GM18951 (cell line): Measurements from ENCODE around the gene SLC30A7.
"Not testable (repeated sequence)": the region's sequence is repeated elsewhere in the genome, so short reads cannot be mapped to it uniquely, and the experiment has no call there.

Experiments used
- POLR2A ChIP-seq: IDR thresholded peaks from 4 replicates; pipeline ENCODE4 v1.6.1; 2011; ENCODE audit warnings: mild to moderate bottlenecking; ENCODE audit not compliant: insufficient read length, insufficient read depth; ENCODE audit errors: extremely low read depth
- in situ Hi-C: fragments of 300-500 bp; cut with MboI; formaldehyde crosslinking; loops from one replicate; pipeline ENCODE4 v1.12.0; 2022; ENCODE audit warnings: low sequenced_read_pairs, mixed read lengths, inconsistent platforms; ENCODE audit not compliant: unreplicated experiment

The SLC30A7 gene

DNA sequence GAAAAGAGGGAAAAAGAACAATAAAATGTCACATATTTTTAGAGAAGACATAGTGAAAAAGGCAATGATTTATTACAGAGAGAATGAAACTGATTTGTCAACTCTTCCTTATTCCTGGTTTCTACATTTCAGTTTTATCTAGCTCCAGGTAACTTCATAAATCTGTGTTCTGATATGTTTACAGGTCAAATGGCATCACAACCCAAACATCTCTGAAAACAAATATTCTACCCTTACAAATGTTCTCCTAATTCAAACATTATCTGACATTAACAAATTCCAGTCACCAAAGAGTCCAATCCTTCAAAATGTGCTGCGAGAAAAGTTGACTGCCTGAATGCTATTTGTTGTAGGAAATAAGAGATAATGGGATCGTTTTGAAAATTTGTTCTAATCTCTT is 21.5 kb upstream of the SLC30A7 start:
- in situ Hi-C loops: no loop called here
- TF ChIP-seq POLR2A: no peak

DNA sequence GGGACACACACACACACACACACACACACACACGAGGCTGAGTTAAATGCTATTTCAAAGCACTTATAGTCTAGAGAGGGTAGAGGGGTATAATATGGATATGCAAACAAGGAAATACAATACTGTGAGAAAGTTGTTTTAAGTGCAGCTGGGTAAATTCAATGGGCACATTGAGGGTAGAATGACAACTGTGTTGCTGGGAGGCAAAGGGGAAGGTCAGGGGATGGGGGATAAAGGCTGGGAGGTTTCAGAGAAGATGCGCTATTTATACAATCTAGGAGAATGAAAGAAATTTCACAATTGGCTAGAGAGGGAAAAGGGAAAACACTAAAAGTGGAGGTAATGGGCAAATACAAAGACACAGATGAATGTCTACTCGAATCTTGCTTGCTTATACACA is 20.7 kb upstream of the SLC30A7 start:
- in situ Hi-C loops: no loop called here
- TF ChIP-seq POLR2A: no peak

- in situ Hi-C loops: no loop called here
- no peak for TF ChIP-seq POLR2A
These were observed 19.6 kb upstream of the SLC30A7 start for GRCh38 chr1:100876291-100876690.

DNA sequence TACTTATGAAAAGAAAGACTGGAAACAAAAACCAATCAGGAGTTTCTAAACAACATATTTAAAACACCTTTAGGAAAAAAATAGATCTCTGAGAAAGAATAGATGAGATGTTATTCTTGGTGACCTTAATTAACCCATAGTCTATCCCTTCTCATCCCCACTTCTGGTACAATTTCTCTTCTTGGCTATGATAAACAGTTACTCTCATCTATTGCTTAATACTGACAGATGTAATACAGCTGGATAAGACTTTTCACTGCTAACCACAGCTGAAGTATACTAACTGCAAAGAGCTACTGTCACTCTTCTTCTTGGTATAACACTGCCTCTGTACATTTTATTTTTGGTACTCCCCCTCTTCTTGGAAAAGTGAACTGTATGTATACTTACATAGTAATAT is 16.5 kb upstream of the SLC30A7 start:
- TF ChIP-seq POLR2A: no peak

GRCh38 chr1:100881687-100882086 is 14.2 kb upstream of the SLC30A7 start:
- in situ Hi-C loops: no loop called here

More for the DNA sequence above, 16.5 kb upstream of the SLC30A7 start:
- in situ Hi-C loops: no loop called here

GRCh38 chr1:100882698-100883097 is 13.2 kb upstream of the SLC30A7 start:
- in situ Hi-C loops: no loop called here

More at GRCh38 chr1:100881687-100882086, 14.2 kb upstream of the SLC30A7 start:
- TF ChIP-seq POLR2A: no peak

GRCh38 chr1:100883963-100884362 is 11.9 kb upstream of the SLC30A7 start:
- in situ Hi-C loops: no loop called here
- TF ChIP-seq POLR2A: no peak

More at GRCh38 chr1:100882698-100883097, 13.2 kb upstream of the SLC30A7 start:
- TF ChIP-seq POLR2A: no peak

- in situ Hi-C loops: not testable (repeated sequence)
These were observed 6.9 kb upstream of the SLC30A7 start for GRCh38 chr1:100889007-100889406.

DNA sequence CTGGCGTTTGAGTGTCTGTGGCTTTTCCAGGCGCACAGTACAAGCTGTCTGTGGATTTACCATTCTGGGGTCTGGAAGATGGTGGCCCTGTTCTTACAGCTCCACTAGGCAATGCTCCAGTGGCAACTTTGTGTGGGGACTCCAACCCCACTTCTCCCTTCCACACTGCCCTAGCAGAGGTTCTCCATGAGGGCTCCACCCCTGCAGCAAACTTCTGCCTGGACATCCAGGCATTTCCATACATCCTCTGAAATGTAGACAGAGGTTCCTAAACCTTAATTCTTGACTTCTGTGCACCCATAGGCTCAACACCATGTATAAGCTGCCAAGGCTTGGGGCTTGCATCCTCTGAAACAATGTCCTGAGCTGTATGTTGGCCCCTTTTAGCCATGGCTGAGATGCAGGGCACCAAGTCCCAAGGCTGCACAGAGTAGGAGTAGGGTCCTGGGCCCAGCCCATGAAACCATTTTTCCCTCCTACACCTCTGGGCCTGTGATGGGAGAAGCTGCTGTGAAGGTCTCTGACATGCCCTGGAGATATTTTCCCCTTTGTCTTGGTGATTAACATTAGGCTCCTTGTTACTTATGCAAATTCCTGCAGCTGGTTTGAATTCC is 5.9 kb upstream of the SLC30A7 start:
- in situ Hi-C loops: not testable (repeated sequence)

DNA sequence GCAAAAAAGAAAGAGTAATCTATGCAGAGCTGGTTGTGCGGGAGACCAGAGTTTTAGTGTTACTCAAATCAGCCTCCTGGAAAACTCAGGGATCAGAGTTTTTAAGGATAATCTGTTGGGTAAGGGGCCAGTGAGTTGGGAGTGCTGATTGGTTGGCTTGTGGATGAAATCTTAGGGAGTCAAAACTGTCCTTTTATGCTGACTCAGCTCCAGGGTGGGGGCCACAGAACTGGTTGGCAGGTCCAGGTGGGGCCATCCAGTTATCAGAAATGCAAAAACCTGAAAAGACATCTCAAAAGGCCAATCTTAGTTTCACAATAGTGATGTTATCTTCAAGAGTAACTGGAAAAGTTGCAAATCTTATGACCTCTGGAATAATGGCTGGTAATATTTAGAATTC is 4.5 kb upstream of the SLC30A7 start:
- in situ Hi-C loops: no loop called here
- no peak for TF ChIP-seq POLR2A

- in situ Hi-C loops: no loop called here
- TF ChIP-seq POLR2A: no peak
These were observed 3.3 kb upstream of the SLC30A7 start for GRCh38 chr1:100892554-100892953.

DNA sequence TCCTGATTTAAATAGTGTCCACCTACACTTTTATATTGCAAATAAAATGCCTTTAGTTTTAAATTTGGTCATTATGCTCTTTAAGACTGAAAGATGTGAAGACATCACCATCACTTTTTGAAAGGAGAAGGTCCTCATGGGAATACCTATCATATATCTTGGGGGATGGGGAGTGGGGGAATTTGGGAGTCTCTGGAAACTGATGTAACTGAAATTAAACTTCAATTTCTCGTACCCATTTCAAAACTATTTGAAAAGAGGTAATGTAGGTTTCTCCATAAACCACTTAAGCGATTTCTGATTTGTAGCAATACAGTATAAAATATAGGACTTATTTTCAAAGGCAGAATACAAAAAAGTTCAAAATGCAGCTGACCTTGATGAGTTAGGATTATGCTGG is 2.2 kb upstream of the SLC30A7 start:
- TF ChIP-seq POLR2A: no peak
- in situ Hi-C loops: no loop called here

DNA sequence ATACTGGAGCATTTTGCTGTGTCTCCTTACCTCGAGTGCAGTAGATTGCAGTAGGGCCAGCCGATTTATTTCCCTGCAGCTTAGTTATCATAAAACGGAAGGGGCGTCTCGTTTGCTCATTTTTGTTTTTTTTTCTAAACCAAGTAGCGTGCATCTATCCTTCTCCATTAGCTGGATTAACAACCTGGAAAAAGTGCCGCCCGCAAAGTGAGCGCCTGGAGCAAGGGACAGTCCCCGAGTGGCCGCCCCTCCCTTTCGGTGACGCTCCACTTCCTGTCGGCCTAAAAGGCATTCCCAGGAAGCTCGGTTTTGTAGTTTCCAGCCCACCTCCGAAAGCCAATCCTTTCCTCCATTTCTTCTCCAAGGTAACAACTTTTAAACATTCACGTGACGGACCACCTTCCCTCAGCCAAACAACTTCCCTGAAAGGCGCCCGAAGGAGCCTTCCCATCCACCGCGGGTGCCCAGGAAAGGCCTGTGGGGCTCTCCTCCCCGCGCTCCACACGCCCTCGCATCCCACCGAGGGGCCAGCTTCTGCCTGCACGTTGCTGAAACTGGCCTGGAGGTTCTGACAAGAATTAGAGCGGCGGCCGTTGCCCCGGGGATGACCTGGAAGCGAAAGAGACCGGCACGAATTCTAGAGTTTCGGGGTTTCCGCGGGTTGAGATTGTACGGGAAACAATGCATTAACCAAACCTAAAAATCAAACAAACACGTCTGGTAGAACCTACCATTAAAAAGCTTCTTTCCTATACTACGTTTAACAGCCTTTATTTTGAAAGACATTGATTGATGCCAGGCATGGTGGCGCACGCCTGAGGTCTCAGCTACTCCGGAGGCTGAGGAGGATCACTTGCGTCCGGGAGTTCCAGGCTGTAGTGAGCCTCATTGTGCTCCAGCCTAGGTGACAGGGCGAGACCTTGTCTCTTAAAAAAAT is 1.0 kb upstream of the SLC30A7 start, which contains the start of gene EXTL2:
TSS of gene EXTL2 (minus strand) at position 240 of the 937 bp plus-strand sequence. CDS start 6,085 bp downstream, outside the sequence.
- peak; percentile 44 for TF ChIP-seq POLR2A
- in situ Hi-C loops: no loop called here

- TF ChIP-seq POLR2A: peak; percentile 12
- in situ Hi-C loops: no loop called here
These were observed 642 bp downstream of the SLC30A7 start for GRCh38 chr1:100896481-100896982.

GRCh38 chr1:100902365-100902764 is 6.5 kb downstream of the SLC30A7 start:
- in situ Hi-C loops: no loop called here
- no peak for TF ChIP-seq POLR2A
